Measurements from ENCODE around the gene CACNB4.
A peak's percentile ranks its signal among the peaks of the same experiment; 100 is the strongest.
"Not testable (repeated sequence)": the region's sequence is repeated elsewhere in the genome, so short reads cannot be mapped to it uniquely, and the experiment has no call there.

Gene CACNB4

DNA sequence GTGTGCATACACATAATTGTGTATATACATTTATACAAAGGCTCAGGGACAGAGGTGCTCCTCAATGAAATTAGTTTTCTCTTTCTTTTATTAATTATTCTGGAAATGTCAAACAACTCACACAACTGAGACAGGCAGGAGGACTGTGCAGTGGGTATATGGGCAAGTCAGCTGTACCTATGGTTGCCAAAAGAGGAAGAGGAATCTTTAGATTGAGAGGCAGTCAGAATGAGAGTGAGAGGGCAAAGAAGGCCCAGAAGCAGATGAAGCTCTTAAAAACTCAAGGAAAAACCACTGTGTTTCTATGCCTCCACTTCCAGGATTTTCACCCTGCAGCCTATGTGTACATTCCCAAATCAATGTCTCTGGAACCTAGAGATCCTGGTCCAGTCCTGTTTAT, 79.1 kb downstream of the CACNB4 start:
- no peak for DNase-seq (ENCODE audit: low spot score)

DNA sequence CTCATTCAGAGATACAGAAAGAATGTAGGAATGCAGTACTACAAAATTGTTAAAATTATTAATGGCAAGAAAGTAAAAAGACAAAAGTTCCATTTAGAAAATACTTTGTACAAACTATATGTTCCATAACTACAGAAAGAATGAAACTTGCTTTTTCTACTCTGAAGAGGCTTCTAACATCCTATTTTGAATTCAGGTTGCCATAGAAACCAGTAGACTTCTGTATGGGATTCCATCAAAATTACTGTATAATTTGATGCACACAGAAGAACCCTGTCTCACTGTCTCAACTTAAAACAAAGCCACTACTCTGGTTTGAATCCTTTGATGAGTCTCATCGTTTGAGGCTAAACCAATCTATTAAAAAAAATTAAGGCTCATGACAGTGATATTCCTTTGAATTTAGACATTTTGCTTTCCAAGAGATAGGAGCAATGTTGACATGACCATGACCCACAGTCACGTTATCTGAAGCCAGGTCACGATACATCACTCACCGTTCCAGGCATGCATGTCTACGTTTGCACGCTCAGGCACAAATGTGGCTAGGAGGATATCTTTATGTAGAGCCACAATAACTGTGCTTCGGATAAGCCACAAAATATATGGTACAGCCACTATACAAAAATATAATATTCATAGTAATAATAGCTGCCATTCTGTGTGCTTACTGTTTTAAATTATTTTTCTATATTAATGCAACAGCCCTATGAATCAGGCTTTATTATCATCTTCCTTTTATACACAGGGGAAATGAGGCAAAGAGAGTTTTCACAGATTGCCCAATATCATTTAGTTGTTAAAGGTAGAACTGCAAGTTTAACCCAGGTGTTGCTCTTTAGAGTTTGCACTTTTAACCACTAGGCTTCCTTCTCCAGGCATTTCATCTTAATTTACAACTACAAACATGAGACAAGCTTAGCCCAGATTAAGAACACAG, 82.4 kb downstream of the CACNB4 start:
- no peak for DNase-seq (ENCODE audit: low spot score)

DNA sequence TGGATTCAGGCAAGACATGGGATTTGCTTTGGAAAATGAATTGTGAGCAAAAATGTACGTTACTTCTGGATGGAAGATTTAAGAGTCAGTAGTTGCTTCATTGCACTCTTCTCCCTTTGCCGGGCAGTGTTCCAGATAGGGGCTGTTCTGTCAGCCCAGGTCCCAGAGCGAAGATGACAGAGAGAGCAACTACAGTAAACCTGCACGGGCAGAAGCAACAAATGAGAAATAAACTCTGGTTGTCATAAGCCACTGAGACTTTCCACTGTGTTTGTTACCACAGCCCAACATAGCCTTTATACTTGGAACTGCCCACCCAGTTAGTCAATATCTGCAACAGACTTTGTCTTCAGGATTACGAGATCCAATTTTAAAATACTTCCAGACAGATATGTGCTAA, 83.3 kb downstream of the CACNB4 start:
- no peak for DNase-seq (ENCODE audit: low spot score)

DNA sequence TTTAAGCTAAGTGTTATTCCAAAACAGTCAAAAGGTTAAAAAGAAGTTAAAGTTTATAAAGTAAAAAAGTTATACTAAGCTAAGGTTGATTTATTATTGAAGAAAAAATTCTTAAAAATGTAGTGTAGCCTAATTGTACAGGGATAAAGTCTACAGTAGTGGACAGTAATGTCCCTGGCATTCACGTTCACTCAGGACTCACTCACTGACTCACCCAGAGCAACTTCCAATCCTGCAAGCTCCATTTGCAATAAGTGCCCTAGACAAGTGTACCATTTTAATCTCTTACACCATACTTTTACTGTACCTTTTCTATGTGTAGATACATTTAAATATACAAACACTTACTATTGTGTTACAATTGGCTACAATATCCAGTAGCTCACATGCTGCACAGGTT, 86.1 kb downstream of the CACNB4 start:
- peak; percentile 15 for DNase-seq (ENCODE audit: low spot score)

DNA sequence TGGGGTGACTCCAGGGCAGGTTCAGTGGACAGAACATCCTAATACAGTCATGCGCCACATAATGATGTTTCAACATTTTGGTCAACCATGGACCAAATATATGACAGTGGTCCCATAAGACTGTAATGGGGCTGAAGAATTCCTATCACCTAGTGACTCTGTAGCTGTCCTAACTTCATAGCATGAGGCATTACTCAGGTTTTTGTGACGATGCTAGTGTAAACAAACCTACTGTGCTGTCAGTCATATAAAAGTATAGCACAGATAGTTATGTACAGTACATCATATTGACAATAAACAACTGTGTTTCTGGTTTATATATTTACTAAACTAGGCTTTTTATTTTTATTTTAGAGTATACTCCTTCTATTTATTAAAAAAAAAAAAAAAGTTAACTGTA, 87.1 kb downstream of the CACNB4 start:
- DNase-seq (ENCODE audit: low spot score): no peak

DNA sequence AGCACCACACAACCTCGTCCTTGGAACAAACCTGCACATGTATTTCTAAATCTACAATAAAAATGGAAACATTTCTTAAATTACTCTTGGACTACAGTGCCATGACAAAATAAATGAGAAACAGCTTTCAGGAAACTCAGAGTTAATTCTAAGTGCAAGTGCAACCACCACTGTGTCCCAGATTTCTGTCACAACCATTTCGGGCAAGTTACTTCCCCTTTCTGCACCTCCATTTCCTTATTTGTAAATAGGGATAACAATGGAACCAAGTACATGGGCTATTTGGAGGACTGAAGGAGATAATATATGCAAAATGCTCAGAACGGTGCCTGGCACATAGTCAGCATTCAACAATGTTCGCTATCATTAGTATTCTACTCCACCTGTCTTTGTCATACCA, 93.2 kb downstream of the CACNB4 start:
- no peak for DNase-seq (ENCODE audit: low spot score)

DNA sequence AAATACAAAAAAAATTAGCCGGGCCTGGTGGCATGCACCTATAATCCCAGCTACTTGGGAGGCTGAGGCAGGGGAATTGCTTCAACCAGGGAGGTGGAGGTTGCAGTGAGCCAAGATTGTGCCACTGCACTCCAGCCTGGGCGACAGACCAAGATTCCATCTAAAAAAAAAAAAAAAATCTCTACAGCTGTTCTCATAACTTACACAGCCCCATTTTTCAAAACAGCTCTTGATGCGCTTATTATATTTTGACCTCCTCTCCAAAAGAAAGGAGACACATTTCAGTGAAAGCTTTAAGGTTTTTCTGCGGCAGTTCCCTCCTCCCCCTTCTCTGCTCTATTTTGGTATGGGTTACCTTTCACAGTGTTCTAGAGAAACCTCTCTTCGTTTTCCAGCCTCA, 95.6 kb downstream of the CACNB4 start:
- DNase-seq (ENCODE audit: low spot score): not testable (repeated sequence)

DNA sequence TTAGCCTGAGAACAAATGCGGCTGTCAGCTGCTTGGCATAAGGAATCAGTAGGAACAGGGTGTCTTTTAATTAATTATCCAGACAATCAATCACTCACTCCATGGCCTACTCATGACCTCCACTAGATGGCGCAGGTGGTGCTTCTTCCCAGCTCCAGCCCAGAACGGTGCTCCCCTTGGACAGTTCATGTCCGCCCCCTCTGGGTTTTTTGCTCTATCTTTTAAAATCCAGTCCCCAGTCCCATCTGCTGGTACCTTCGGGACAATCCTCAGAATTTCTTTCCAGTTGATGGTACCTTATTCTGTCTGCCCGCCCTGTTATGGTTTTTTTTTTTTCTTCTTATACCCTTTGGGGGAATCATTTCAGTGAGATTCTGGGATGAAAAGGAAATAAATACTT, 99.8 kb downstream of the CACNB4 start:
- DNase-seq (ENCODE audit: low spot score): peak; percentile 70

DNA sequence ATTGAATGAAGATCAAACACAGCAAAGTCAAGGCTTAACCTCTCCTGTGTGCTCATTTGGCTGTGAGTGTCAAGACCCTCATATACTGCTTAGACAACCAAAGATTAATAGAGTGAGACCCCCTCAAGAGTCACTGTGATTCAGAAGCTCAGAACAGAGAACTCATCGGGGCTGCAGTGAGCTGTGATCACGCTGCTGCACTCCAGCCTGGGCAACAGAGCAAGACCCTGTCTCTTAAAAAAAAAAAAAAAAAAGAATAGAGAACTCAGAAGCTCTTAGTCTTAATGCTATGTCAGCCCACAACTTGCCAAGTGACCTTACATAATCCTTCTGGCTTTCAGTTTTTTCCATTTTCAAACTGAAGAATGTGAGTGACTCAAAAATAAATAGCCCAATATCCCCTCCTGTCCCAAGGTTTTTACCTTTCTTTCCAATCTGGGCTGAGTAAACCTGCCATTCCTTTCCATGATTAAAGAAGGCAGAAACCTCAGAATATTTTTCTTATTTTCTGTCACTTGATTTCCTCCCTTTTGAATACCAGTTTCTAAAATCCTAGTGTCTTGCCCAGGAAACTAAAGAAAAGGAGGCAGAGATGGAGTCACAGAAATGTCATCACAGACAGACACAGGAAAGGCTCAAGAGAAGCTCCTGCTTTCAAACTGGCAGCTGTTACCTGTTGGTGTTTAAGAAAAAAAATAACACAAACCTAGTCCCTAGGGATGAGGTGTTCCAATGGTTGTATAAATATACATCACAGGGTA, 102.4 kb downstream of the CACNB4 start:
- no peak for DNase-seq (ENCODE audit: low spot score)

DNA sequence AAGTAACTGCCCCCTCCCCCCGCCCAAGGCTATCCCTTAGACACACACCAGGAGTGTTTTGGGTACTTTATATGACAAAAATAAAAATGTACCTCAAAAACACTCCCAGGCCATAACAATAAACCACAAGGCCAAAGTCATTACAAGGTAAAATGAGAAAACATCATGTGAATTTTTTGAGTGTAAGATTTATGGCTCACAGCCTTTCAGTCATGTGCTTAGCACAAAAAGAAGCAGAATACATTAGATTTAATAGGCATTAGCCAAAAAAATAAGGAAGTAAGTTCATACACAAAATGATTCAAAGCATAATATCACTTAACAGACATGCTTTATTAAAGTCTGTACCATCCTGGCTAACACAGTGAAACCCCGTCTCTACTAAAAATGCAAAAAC, 103.7 kb downstream of the CACNB4 start:
- DNase-seq (ENCODE audit: low spot score): no peak

DNA sequence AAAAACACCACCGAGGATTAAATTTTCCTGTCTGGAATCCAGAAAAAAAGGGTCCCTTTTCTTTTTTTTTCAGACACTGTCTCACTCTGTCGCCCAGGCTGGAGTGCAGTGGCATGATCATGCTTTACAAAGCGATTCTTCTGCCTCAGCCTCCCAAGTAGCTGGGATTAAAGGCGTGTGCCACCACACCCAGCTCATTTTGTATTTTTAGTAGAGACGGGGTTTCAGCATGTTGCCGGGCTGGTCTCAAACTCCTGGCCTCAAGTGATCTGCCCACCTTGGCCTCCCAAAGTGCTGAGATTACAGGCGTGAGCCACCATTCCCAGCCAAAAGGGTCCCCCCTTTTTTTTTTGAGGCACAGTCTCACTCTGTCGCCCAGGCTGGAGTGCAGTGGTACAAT, 104.7 kb downstream of the CACNB4 start:
- not testable (repeated sequence) for DNase-seq (ENCODE audit: low spot score)

DNA sequence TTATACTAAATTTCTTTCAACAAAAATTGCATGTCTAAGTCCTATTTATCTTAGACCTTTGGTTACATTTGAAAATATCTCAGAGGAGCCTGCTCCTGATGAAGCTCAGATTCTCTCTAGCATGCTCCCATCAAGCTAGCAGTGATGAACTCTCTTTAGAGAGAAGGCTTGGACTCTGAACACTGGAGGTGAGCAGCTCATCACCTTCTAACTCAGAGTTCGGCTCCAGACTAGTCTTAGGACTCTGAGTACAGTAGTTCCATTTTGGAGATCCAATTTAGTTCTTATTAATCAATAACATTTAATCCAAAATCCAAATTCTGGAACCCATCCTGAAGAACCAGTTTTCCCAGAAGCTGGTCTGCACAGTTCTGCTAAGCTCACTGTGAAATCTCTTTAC, 107.8 kb downstream of the CACNB4 start:
- no peak for DNase-seq (ENCODE audit: low spot score)

DNA sequence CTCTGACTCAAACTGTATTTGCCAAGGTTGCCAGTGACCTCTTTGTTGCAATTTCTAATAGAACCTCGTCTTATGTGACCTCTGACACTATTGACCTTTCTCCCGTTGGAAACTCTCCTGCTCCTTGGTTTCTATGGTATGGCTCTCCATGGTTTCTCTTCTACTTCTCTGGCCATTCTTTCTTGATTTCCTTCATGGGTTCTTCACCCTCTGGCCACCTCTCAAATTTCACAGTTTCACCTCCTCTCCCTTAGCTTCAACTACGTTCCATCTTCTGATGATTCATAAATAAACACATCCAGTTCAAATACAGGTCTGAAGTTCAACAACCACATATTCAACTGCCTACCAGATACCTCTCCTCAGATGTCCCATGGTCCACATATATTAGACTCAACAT, 109.5 kb downstream of the CACNB4 start:
- no peak for DNase-seq (ENCODE audit: low spot score)

DNA sequence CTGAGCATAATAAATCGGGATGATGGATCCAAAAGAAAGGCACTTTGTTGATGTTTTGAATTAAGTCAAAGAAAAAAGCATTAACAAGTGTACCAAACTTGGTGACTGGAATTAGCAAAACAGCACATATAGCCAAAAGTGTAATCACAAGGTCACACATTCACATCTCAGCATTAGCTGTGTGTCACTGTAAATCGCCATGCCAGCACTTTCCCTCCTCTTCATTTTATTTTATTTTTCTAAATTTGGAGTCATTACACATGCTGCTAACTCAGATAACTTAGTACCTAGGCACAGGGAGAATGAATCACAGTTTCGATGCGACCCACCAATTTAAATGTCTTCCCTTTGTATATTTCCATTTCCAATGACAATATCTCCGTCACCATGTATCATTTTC, 111.4 kb downstream of the CACNB4 start:
- no peak for DNase-seq (ENCODE audit: low spot score)

DNA sequence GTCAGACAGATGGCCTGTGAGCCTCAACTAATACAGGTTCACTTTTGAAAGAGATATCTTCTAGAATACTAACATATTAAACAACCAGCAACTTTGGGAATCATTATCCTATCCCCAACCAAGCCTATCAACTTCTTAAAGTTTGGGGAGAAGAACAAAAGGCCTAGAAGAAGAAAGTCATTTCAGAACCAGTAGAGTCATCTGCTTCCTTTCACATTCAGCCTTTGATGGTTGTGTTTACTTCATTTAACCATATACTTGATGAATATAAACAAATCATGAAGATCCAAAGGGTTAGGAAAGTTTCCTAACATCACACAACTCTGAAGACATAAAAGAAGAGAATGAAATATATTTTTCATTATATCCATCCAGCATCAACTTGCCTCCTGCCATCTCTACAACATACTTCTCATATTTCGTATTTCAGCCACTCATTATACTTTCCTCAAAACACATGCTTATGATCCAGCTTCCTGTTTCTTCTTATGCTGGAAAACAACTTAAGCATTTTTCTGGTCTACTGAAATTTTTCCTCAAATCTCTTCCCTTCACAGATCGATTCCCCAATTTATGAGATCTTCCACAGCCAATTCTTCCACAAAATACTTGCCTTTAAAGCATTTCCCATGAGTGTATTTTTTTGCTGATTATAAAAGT, 114.3 kb downstream of the CACNB4 start:
- no peak for DNase-seq (ENCODE audit: low spot score)

DNA sequence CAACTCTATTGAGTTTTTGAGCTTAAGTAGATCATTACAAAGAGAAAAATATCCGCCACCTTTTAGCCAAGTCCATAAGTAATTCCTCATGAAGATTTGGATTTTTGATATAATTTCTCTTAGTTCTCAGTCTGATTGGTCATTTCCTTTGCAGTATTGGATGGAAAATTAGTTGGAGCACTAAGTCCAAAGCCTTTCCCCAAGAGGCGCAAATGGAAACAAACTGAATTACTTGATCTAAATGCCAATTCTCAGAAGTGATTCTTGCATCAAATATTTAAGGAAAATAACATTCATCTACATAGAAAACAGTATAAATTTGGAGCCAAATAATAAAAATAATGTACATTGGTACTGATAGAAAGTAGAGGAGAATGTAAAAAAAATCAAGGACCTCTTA, 115.6 kb downstream of the CACNB4 start:
- no peak for DNase-seq (ENCODE audit: low spot score)

DNA sequence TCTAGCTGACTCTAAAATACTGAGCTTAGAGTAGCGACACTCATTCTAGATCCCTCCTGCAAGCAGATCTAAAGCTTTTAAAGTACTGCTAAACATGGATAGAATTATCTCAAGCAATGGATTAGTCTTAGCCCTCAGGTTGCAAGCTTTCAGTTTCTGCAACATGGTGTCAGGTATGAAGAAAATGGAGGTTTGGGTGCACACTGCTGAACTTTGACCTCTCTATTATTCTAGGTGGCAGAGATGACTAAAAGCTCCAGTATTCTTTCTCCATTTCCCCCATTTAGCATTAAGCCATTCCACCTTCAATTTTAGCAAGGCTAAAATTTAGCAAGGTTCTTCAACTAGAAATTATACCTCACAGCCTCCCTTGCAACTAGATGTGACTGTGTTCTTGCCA, 117.0 kb downstream of the CACNB4 start:
- no peak for DNase-seq (ENCODE audit: low spot score)

DNA sequence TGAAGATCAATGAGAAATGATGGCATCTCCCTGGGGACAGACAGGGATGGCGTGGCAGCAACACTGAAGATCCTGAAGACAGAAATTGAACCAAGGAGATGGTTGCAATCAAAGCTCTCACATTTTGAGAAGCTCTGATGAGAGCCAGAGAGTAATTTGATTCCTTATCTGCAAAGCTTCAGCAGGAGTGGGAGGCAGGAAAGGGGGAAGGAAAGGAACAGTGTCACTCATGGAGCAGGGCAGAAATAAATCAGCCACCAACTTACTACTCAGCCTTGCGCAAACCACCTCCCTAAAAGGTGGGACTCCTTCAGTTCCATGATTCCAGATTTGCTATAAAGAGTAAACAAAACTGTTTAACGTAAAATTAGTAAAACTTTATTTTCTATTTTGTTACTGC, 119.2 kb downstream of the CACNB4 start:
- no peak for DNase-seq (ENCODE audit: low spot score)

DNA sequence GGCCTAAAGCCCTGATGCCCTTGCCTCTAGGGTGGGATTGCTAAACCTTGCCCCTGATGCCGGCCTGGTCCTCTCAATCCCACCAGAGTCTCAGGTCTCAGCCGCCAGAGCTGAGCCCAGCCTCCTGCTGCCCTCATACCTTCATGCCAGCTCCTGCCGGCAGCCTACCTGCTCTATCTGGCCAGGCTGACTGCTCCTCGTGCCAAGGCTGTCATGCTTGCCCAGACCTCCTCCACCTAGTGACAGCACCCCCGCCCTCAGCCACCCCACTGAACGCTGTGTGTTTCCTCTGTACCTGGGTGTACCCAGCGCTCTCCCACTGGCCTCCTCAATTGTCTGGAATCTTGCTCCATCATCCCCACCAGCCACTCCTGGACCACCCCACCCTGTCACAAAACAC, 120.1 kb downstream of the CACNB4 start:
- no peak for DNase-seq (ENCODE audit: low spot score)

DNA sequence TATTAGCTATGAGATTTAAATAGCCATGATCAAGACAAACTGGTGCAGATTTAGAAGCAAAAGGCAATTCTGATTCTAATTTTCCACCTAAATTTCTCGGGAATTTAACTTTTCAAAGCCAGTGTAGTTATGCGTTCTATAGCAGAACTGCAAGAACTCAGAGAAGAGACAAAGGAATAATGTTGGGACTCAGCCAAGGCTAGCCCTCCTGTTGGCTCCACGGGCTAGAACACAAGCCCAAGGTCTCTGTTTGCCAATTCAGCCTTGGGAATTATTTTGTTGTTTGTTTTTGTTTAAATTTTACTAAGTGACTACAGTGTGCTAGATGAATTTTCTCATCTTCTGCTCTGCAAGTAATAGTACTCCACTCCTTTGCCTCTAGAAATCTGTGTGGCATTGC, 121.2 kb downstream of the CACNB4 start:
- DNase-seq (ENCODE audit: low spot score): no peak

DNA sequence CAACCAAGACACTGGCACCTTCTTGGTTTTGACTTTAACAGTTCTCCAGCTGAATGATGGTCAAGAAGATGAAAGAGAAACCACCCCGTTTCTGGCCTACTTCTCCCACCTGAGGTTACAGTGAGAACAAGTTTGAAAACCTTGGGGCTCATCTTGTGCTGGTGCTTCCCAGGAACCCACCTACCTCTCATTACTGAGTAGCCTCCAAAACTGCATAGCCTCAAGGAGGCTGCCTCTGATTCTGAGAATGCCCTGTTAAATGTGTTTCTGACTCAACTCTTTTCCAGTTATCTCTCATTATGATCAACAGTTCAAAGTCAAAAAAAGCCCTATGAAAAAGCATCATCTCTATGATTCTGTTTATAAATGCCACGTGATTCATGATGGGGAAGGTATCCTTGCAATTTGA, 121.9 kb downstream of the CACNB4 start:
- no peak for DNase-seq (ENCODE audit: low spot score)

DNA sequence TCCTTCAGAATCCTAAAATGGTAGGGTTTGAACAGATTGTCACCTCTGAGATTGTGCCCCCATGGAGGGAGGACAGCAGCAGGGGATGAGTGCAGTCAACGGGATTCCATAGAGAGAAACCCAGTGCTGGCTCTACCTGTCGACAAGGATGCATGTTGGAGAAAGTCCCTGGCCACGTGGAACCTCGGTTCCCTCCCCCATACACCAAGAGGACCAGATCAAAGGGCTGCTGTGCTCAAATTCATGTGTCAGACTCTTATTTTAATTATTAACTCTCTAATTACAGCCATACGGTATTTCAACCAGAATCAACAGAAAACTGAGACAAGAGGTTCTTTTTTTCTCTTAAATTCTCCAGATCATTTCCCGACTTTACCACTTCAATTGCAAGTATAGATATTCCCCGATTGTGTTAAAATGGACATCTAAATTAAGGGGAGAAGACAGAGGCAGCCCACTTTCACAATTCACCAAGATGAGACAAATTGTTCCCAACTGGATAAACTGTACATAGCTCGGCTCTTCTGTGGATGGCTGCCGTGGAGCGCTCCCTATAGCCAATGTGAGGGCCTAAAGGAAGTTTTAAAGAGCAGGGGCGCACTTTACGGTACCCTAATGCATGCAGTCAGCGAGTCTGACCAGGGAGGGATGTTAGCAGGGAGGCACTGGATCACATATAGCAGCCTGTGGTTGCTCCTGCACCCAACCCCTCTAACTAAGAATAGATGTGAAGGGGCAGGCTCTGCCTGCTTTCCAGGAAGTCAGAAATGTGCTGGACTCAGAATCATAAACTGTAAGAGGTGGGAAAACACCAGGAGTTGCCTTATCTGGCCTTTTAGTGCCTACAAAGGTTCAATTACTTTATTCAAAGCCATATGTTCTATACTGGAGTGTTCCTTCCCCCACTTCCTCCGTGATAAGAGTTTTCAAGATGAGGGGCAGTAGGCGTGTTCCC, 123.1 kb downstream of the CACNB4 start:
- DNase-seq (ENCODE audit: low spot score): no peak

Data from RKO (cell line).